ENCODE data around the gene NASP.

NASP gene

DNA sequence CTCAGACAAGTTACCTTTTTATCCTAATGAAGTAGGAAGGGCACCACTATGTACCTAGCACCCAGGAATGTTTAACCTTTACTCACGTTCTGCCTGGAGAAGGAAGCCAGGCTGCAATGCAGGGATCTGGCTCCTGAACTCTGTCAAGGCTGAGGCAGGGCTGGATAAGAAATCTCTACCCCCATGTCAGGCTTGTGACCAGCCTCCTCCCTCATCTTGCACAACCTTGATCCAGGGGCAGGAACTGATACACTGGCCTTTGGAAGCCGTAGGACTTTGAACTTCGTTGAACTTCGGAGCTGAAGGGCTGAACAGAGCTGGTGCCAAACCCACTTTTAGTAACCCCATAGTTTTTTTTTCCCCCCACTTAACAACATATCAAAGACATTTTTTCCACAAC, 41.2 kb upstream of the NASP start:
- Histone ChIP-seq H3K4me3 (IDR thresholded peaks at IDR 0.05; ENCODE audit: insufficient read depth, low read depth, low read length) (no peak overlapping the region), H3K36me3 (ENCODE audit: insufficient read depth) (no peaks in the 10 kb centered on the region), H4K20me1 (ENCODE audit: insufficient read depth) (no peaks in the 10 kb centered on the region), H3K27me3 (ENCODE audit: insufficient read depth, low read depth) (no peaks in the 10 kb centered on the region), H3K79me2 (ENCODE audit: insufficient read depth, low read depth) (no peaks in the 10 kb centered on the region), H3K27ac (no peak overlapping the region), H3K9ac (no peak overlapping the region), H3K4me1 (ENCODE audit: low read depth, poor library complexity, severe bottlenecking) (no peaks in the 10 kb centered on the region), H3K4me2 (no peak overlapping the region), H2AFZ (ENCODE audit: low read depth) (no peak overlapping the region)
- TF ChIP-seq, protein P1, sequence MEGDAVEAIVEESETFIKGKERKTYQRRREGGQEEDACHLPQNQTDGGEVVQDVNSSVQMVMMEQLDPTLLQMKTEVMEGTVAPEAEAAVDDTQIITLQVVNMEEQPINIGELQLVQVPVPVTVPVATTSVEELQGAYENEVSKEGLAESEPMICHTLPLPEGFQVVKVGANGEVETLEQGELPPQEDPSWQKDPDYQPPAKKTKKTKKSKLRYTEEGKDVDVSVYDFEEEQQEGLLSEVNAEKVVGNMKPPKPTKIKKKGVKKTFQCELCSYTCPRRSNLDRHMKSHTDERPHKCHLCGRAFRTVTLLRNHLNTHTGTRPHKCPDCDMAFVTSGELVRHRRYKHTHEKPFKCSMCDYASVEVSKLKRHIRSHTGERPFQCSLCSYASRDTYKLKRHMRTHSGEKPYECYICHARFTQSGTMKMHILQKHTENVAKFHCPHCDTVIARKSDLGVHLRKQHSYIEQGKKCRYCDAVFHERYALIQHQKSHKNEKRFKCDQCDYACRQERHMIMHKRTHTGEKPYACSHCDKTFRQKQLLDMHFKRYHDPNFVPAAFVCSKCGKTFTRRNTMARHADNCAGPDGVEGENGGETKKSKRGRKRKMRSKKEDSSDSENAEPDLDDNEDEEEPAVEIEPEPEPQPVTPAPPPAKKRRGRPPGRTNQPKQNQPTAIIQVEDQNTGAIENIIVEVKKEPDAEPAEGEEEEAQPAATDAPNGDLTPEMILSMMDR (conservative IDR thresholded peaks at IDR 0.05; ENCODE audit: low read depth, low read length) = no peak

- no peaks in the 10 kb centered on the region for H3K27me3 ChIP-seq (ENCODE audit: insufficient read depth, low read depth)
- H4K20me1 ChIP-seq (ENCODE audit: insufficient read depth) = no peaks in the 10 kb centered on the region
- no peak overlapping the region for H3K9ac ChIP-seq
- H3K4me2 ChIP-seq = no peak overlapping the region
- no peak overlapping the region for H2AFZ ChIP-seq (ENCODE audit: low read depth)
- H3K79me2 ChIP-seq (ENCODE audit: insufficient read depth, low read depth) = no peaks in the 10 kb centered on the region
- TF ChIP-seq, protein P1 (conservative IDR thresholded peaks at IDR 0.05; ENCODE audit: low read depth, low read length) = no peak
- no peaks in the 10 kb centered on the region for H3K4me1 ChIP-seq (ENCODE audit: low read depth, poor library complexity, severe bottlenecking)
- H3K36me3 ChIP-seq (ENCODE audit: insufficient read depth) = no peaks in the 10 kb centered on the region
- H3K4me3 ChIP-seq (IDR thresholded peaks at IDR 0.05; ENCODE audit: insufficient read depth, low read depth, low read length) = no peak overlapping the region
- H3K27ac ChIP-seq = no peak overlapping the region
These were observed 40.0 kb upstream of the NASP start for GRCh38 chr1:45543581-45544417.

DNA sequence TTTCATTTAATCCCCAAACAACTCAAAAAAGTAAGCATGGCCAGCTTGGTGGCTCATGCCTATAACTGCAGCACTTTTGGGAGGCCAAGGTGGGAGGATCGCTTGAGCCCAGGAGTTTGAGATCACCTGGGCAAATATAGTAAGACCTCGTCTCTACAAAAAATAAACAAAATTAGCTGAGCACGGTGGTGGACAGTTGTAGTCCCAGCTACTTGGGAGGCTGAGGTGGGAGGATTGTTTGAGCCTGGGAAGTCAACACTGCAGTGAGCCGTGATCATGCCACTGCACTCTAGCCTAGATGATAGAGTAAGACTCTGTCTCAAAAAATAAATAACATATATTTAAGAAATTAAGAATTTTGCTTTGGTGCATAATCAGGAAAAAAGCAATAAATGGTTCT, 39.3 kb upstream of the NASP start:
- TF ChIP-seq, protein P1 (conservative IDR thresholded peaks at IDR 0.05; ENCODE audit: low read depth, low read length) = no peak
- no peaks in the 10 kb centered on the region for H3K27me3 ChIP-seq (ENCODE audit: insufficient read depth, low read depth)

GRCh38 chr1:45545019-45545493, 38.8 kb upstream of the NASP start:
- H3K4me2 ChIP-seq = no peak overlapping the region

More for the DNA sequence above, 39.3 kb upstream of the NASP start:
- Histone ChIP-seq H2AFZ (ENCODE audit: low read depth) (no peak overlapping the region), H4K20me1 (ENCODE audit: insufficient read depth) (no peaks in the 10 kb centered on the region), H3K4me2 (no peak overlapping the region), H3K27ac (no peak overlapping the region), H3K36me3 (ENCODE audit: insufficient read depth) (no peaks in the 10 kb centered on the region), H3K4me1 (ENCODE audit: low read depth, poor library complexity, severe bottlenecking) (no peaks in the 10 kb centered on the region), H3K79me2 (ENCODE audit: insufficient read depth, low read depth) (no peaks in the 10 kb centered on the region), H3K9ac (no peak overlapping the region), H3K4me3 (IDR thresholded peaks at IDR 0.05; ENCODE audit: insufficient read depth, low read depth, low read length) (no peak overlapping the region)

More at GRCh38 chr1:45545019-45545493, 38.8 kb upstream of the NASP start:
- H3K36me3 ChIP-seq (ENCODE audit: insufficient read depth) = no peaks in the 10 kb centered on the region
- TF ChIP-seq, protein P1 (conservative IDR thresholded peaks at IDR 0.05; ENCODE audit: low read depth, low read length) = no peak
- no peak overlapping the region for H3K9ac ChIP-seq
- no peaks in the 10 kb centered on the region for H4K20me1 ChIP-seq (ENCODE audit: insufficient read depth)
- H3K27ac ChIP-seq = no peak overlapping the region
- H3K4me3 ChIP-seq (IDR thresholded peaks at IDR 0.05; ENCODE audit: insufficient read depth, low read depth, low read length) = no peak overlapping the region
- no peaks in the 10 kb centered on the region for H3K4me1 ChIP-seq (ENCODE audit: low read depth, poor library complexity, severe bottlenecking)
- H3K79me2 ChIP-seq (ENCODE audit: insufficient read depth, low read depth) = no peaks in the 10 kb centered on the region
- H3K27me3 ChIP-seq (ENCODE audit: insufficient read depth, low read depth) = no peaks in the 10 kb centered on the region
- H2AFZ ChIP-seq (ENCODE audit: low read depth) = no peak overlapping the region
